GDM1 (cell line): ENCODE measurements around the gene FAM174C.

Source experiments
- DNase-seq: peaks from one replicate; lab custom pipeline; 2025; lab: John Stamatoyannopoulos, UW

The FAM174C gene

GRCh38 chr19:1261798-1262622 is 13.3 kb upstream of the FAM174C start:
- no peak for DNase-seq

- no peak for DNase-seq
These were observed 12.7 kb upstream of the FAM174C start for GRCh38 chr19:1262623-1263123.

DNA sequence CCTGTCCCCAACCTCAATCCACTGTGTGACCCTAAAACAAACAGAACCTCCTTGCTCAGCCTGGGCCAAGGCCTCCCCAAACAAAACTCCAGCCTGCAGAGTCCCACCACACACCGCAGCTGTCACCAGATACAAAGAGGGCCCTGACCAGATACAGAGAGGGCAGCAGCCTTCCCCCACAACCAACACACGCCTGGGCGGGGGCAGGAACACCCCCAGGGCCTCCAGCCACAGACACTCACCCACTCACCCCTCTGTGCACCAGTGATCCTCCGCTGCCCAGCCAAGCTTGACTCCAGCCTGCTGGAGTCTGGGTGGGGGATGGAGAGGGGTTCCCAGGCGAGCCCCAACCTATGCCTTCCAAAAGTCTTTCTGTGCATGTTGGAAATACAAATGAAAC is 12.1 kb upstream of the FAM174C start:
- no peak for DNase-seq

GRCh38 chr19:1264801-1265614 is 10.3 kb upstream of the FAM174C start:
- no peak for DNase-seq

DNA sequence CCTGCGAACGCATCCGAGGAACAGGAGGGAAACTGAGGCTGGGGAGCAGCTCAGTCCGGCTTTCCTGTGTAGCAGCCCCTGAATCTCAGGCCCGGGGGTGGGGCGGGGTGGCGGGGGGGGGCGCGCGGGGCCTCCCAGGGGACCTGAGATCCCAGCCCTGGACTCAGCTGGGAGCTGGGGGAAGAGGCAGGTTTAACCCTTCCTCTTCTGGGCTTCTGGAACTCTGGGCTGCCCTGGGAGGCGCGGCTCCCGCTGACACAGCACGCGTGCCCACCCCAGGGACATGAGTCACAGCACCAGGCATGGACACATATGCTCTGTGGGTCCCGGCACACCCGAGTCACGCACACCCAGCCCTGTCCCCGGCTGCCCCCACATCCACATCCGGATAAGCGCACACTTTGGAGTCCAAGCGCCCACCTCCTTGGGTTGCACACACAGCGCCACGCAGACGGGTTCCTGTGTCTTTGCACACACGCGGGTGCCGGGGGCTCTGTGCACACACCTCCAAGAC is 9.7 kb upstream of the FAM174C start:
- no peak for DNase-seq

GRCh38 chr19:1266129-1266915 is 9.0 kb upstream of the FAM174C start:
- peak; percentile 51 for DNase-seq

GRCh38 chr19:1266916-1267476 is 8.3 kb upstream of the FAM174C start:
- DNase-seq = peak; percentile 50

- DNase-seq = no peak
These were observed 7.7 kb upstream of the FAM174C start for GRCh38 chr19:1267477-1268225.

- no peak for DNase-seq
These were observed 6.9 kb upstream of the FAM174C start for GRCh38 chr19:1268226-1269064.

DNA sequence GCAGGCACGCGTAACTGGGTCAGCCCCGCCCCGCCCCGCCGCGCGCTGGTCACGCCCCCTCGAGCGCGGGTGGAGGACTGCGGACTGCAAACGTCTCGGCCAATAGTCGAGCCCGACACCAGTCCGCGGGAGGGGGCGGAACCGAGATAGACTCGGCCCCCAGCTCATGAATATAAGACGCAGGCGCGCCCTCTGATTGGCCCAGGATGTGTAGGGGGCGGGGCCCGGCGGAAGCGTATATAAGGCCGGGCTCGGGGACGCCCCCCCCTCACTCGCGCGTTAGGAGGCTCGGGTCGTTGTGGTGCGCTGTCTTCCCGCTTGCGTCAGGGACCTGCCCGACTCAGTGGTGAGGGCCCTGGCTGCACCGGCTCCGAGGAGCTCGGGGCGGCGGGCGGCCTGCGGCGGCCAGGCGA is 6.3 kb upstream of the FAM174C start, which contains the start of gene CIRBP:
Gene CIRBP, plus strand, starts transcription at position 268 of the 413 bp plus-strand sequence. CDS start 1,602 bp downstream, outside the sequence.
- peak; percentile 98 for DNase-seq

GRCh38 chr19:1269478-1270212 is 5.7 kb upstream of the FAM174C start:
- peak; percentile 75 for DNase-seq

GRCh38 chr19:1270213-1270853 is 5.0 kb upstream of the FAM174C start:
- no peak for DNase-seq

DNA sequence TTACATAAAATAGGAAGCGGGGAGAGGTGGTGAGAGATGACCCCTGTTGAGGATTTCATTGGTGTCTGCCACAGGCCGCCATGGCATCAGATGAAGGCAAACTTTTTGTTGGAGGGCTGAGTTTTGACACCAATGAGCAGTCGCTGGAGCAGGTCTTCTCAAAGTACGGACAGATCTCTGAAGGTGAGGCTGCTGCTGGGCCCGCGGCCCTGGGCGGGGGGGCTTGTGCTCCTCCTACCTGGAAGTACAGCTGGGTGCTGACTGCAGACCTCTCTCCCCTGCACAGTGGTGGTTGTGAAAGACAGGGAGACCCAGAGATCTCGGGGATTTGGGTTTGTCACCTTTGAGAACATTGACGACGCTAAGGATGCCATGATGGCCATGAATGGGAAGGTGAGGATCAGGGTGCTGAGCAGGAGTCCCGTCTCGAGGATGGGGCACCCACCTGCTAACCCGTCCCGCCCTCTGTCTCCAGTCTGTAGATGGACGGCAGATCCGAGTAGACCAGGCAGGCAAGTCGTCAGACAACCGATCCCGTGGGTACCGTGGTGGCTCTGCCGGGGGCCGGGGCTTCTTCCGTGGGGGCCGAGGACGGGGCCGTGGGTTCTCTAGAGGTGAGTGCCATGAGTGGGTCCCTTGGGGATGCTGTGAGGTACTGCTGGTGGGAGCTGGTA is 4.3 kb upstream of the FAM174C start:
- no peak for DNase-seq

DNA sequence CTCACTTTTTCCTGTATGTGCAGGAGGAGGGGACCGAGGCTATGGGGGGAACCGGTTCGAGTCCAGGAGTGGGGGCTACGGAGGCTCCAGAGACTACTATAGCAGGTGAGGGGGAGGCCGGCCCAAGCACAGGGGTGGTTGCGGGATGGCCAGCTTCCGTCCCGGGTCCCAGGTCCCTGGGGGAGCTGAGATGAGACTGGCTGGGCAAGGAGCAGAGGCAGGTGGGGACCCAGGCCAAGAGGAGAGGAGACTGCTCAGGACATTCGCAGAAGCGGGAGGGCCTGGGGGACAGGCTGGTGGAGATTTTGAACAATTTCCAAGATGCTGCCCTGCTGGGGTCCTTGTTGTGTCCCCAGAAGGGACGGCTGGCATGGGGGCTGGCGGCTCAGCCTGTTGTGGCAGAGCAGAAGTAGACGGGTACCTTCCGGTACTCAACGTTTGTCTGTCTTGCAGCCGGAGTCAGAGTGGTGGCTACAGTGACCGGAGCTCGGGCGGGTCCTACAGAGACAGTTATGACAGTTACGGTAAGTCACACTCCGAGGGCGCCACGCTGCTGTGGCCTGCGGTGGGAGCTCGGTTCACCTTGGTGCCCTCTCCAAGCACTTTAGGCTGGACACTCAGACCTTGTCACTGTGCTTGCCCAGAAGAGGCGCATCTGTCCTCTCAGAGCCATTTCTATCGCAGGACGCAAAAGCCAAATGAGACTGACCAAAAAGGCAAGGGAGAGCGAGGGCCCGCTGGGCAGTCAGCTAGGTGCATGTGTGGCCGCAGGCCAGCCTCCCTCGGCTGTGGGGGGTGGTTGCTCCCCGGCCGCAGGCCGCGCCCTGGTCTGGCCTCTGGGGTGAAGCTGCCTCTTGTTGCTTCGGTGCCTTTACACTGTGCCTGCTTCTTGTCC is 3.6 kb upstream of the FAM174C start:
- no peak for DNase-seq

GRCh38 chr19:1272423-1273262 is 2.7 kb upstream of the FAM174C start:
- no peak for DNase-seq
